Neural cell (in vitro differentiated cells): ENCODE measurements around the gene FZD2. TPM values are rescaled to one million over a fixed set of nuclear protein-coding genes. Genes with fewer than 3 reads are reported as not detected.

ENCODE experiments used
- H2AFZ ChIP-seq: fragments of 200-600, 300-800 bp; sonication (generic), shearing (Covaris generic); 2 replicates; pipeline ENCODE4 v1.6.0; 2014; ENCODE audit warnings: low read depth, mild to moderate bottlenecking, antibody characterized with exemption, low read length, moderate library complexity
- H3F3A ChIP-seq: fragments of 200-600 bp; shearing (Covaris generic); 2 replicates; pipeline ENCODE4 v1.6.1; 2016; ENCODE audit warnings: mild to moderate bottlenecking, moderate library complexity, mixed read lengths, antibody characterized with exemption, low read length; ENCODE audit not compliant: insufficient read depth, poor library complexity, severe bottlenecking
- H3K27ac ChIP-seq: fragments of 200-600, 300-800 bp; sonication (generic), shearing (Covaris generic); 2 replicates; pipeline ENCODE4 v1.5.1; 2014; ENCODE audit warnings: mild to moderate bottlenecking, low read length, moderate library complexity
- H3K27me3 ChIP-seq: fragments of 300-800, 200-600 bp; sonication (generic), shearing (Covaris generic); 2 replicates; pipeline ENCODE4 v1.6.0; 2014; ENCODE audit warnings: mild to moderate bottlenecking, low read depth, low read length, moderate library complexity; ENCODE audit not compliant: insufficient read depth
- H3K36me3 ChIP-seq: fragments of 300-800, 200-600 bp; sonication (generic), shearing (Covaris generic); 2 replicates; pipeline ENCODE4 v1.5.1; 2014; ENCODE audit warnings: mild to moderate bottlenecking, antibody characterized with exemption, low read length, moderate library complexity; ENCODE audit not compliant: insufficient read depth
- H3K4me2 ChIP-seq: fragments of 300-800, 200-600 bp; sonication (generic), shearing (Covaris generic); 2 replicates; pipeline ENCODE4 v1.6.0; 2014; ENCODE audit warnings: mild to moderate bottlenecking, low read length
- H3K4me3 ChIP-seq: fragments of 300-800, 200-600 bp; sonication (generic), shearing (Covaris generic); 2 replicates; pipeline ENCODE4 v1.5.1; 2014; ENCODE audit warnings: mild to moderate bottlenecking, low read length, moderate library complexity
- H3K79me2 ChIP-seq: fragments of 200-600 bp; shearing (Covaris generic); replicated peaks from 2 replicates; pipeline ENCODE4 v1.6.0; 2014; ENCODE audit warnings: mild to moderate bottlenecking, low read length, moderate library complexity; ENCODE audit not compliant: insufficient read depth
- H3K9ac ChIP-seq: fragments of 300-800, 200-600 bp; sonication (generic), shearing (Covaris generic); 2 replicates; pipeline ENCODE4 v1.6.1; 2016; ENCODE audit warnings: mild to moderate bottlenecking, low read length, mixed read lengths
- H3K9me2 ChIP-seq: fragments of 200-600 bp; shearing (Covaris generic); 2 replicates; pipeline ENCODE4 v1.6.1; 2016; ENCODE audit warnings: mild to moderate bottlenecking, low read length, mixed read lengths; ENCODE audit not compliant: insufficient read depth
- H3K9me3 ChIP-seq: fragments of 200-600, 300-800 bp; sonication (generic), shearing (Covaris generic); 2 replicates; pipeline ENCODE4 v1.6.1; 2016; ENCODE audit warnings: mild to moderate bottlenecking, mixed run types, low read length, moderate library complexity, mixed read lengths
- H4K20me1 ChIP-seq: fragments of 200-600 bp; shearing (Covaris generic); 2 replicates; pipeline ENCODE4 v1.6.1; 2016; ENCODE audit warnings: mild to moderate bottlenecking, mixed run types; ENCODE audit not compliant: insufficient read depth
- CTCF ChIP-seq: fragments of 450-650 bp; IDR thresholded peaks from 2 replicates; pipeline ENCODE4 v1.5.1; 2014; ENCODE audit warnings: antibody characterized with exemption, mild to moderate bottlenecking, moderate library complexity; ENCODE audit not compliant: poor library complexity, severe bottlenecking
- EP300 ChIP-seq: fragments of 450-650 bp; conservative IDR thresholded peaks from 2 replicates; pipeline ENCODE4 v1.6.1; 2014; ENCODE audit warnings: antibody characterized with exemption, mild to moderate bottlenecking, moderate library complexity; ENCODE audit not compliant: poor library complexity, severe bottlenecking
- EZH2 ChIP-seq: fragments of 200-600, 300-800 bp; shearing (Covaris generic), sonication (generic); IDR thresholded peaks from 2 replicates; pipeline ENCODE4 v1.6.1; 2014; ENCODE audit warnings: antibody characterized with exemption, low read length, borderline replicate concordance, mild to moderate bottlenecking; ENCODE audit not compliant: insufficient read depth, poor library complexity, severe bottlenecking
- MXI1 ChIP-seq: fragments of 450-650 bp; conservative IDR thresholded peaks from 2 replicates; pipeline ENCODE4 v1.6.1; 2014; ENCODE audit warnings: antibody characterized with exemption, mild to moderate bottlenecking; ENCODE audit not compliant: poor library complexity, severe bottlenecking
- POLR2AphosphoS5 ChIP-seq: IDR thresholded peaks from 2 replicates; pipeline ENCODE4 v1.6.1; 2012
- RAD21 ChIP-seq: fragments of 450-650 bp; conservative IDR thresholded peaks from 2 replicates; pipeline ENCODE4 v1.6.1; 2014; ENCODE audit warnings: antibody characterized with exemption, mild to moderate bottlenecking, moderate library complexity
- SMC3 ChIP-seq: fragments of 450-650 bp; conservative IDR thresholded peaks from 2 replicates; pipeline ENCODE4 v1.6.1; 2014; ENCODE audit warnings: antibody characterized with exemption, mild to moderate bottlenecking, moderate library complexity; ENCODE audit not compliant: poor library complexity
- TAF1 ChIP-seq: IDR thresholded peaks from 2 replicates; pipeline ENCODE4 v1.6.1; 2012; ENCODE audit warnings: low read depth
- polyA plus RNA-seq: library from polyadenylated mRNA; depleted of rRNA; stranded (reverse); fragments of >200 nt; gene quantifications from 2 replicates; pipeline ENCODE4 v1.2.3, GENCODE V29; 2014
- TF ChIP-seq, protein P1 (sequence below): IDR thresholded peaks from 2 replicates; pipeline ENCODE4 v1.6.1; 2012; ENCODE audit warnings: borderline replicate concordance

FZD2 gene
- polyA plus RNA-seq, 1 donor from 2014 or later: 2.5 TPM

GRCh38 chr17:44608727-44609435, 51.6 kb downstream of the FZD2 start:
- Histone ChIP-seq H3K27me3 (no peaks in the 10 kb centered on the region), H4K20me1 (no peaks in the 10 kb centered on the region), H2AFZ (no peak overlapping the region), H3K4me2 (no peak overlapping the region), H3K27ac (no peak overlapping the region), H3F3A (no peaks in the 10 kb centered on the region), H3K9ac (no peak overlapping the region), H3K4me3 (no peak overlapping the region), H3K36me3 (no peaks in the 10 kb centered on the region), H3K9me2 (no peaks in the 10 kb centered on the region), H3K9me3 (no peaks in the 10 kb centered on the region), H3K79me2 (no peaks in the 10 kb centered on the region)
- TF ChIP-seq CTCF (no peak), TAF1 (no peak), POLR2AphosphoS5 (no peak), EZH2 (no peak), SMC3 (no peak), MXI1 (no peak), EP300 (no peak), RAD21 (no peak)
- TF ChIP-seq, protein P1, sequence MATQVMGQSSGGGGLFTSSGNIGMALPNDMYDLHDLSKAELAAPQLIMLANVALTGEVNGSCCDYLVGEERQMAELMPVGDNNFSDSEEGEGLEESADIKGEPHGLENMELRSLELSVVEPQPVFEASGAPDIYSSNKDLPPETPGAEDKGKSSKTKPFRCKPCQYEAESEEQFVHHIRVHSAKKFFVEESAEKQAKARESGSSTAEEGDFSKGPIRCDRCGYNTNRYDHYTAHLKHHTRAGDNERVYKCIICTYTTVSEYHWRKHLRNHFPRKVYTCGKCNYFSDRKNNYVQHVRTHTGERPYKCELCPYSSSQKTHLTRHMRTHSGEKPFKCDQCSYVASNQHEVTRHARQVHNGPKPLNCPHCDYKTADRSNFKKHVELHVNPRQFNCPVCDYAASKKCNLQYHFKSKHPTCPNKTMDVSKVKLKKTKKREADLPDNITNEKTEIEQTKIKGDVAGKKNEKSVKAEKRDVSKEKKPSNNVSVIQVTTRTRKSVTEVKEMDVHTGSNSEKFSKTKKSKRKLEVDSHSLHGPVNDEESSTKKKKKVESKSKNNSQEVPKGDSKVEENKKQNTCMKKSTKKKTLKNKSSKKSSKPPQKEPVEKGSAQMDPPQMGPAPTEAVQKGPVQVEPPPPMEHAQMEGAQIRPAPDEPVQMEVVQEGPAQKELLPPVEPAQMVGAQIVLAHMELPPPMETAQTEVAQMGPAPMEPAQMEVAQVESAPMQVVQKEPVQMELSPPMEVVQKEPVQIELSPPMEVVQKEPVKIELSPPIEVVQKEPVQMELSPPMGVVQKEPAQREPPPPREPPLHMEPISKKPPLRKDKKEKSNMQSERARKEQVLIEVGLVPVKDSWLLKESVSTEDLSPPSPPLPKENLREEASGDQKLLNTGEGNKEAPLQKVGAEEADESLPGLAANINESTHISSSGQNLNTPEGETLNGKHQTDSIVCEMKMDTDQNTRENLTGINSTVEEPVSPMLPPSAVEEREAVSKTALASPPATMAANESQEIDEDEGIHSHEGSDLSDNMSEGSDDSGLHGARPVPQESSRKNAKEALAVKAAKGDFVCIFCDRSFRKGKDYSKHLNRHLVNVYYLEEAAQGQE: no peak

- Histone ChIP-seq H2AFZ (no peak overlapping the region), H3K9ac (no peak overlapping the region), H3K9me3 (no peaks in the 10 kb centered on the region), H4K20me1 (no peaks in the 10 kb centered on the region), H3K36me3 (no peaks in the 10 kb centered on the region), H3K27ac (no peak overlapping the region), H3K9me2 (no peaks in the 10 kb centered on the region), H3K4me3 (no peak overlapping the region), H3K79me2 (no peaks in the 10 kb centered on the region), H3K4me2 (no peak overlapping the region), H3F3A (no peaks in the 10 kb centered on the region), H3K27me3 (no peaks in the 10 kb centered on the region)
- TF ChIP-seq CTCF (no peak), TAF1 (no peak), EP300 (no peak), POLR2AphosphoS5 (no peak), MXI1 (no peak), RAD21 (no peak), SMC3 (no peak), EZH2 (no peak)
- TF ChIP-seq, protein P1: no peak
Measured at GRCh38 chr17:44610331-44610730, 53.0 kb downstream of the FZD2 start.
